GM12878 (cell line): Measurements from ENCODE around the gene COL4A1. TPM values are rescaled to one million over a fixed set of nuclear protein-coding genes. Genes with fewer than 3 reads are reported as not detected.

Source experiments
- ATAC-seq: fragments of 200-7000 bp; cut with Tn5 transposase; 3 replicates; pipeline ENCODE4 v1.9.1; 2020; ENCODE audit warnings: mild to moderate bottlenecking, moderate library complexity
- BruUV-seq: library from RNA; stranded (reverse); fragments of 400-500 nt; replicated peaks from 2 replicates; lab custom pipeline; 2021; lab: Mats Ljungman, UMichigan
- CTCF ChIA-PET: fragments of 300-600 bp; sonication (Branson Sonifier 250); formaldehyde crosslinking; extraction: SDS; loops from one replicate; lab custom pipeline; 2021; ENCODE audit warnings: inconsistent platforms; lab: Yijun Ruan, JAX
- POLR2A ChIA-PET: fragments of 350-600 bp; formaldehyde crosslinking; extraction: SDS; loops from one replicate; lab custom pipeline; 2021; ENCODE audit warnings: inconsistent platforms; lab: Charles Lee
- RAD21 ChIA-PET: fragments of 300-600 bp; sonication (Branson Sonifier 250); formaldehyde crosslinking; loops from one replicate; lab custom pipeline; 2023; ENCODE audit warnings: antibody characterized with exemption; ENCODE audit not compliant: unreplicated experiment; lab: Charles Lee
- SMC1A ChIA-PET: fragments of 300-600 bp; sonication (Branson Sonifier 250); formaldehyde crosslinking; loops from one replicate; lab custom pipeline; 2023; ENCODE audit not compliant: unreplicated experiment, uncharacterized antibody; lab: Charles Lee
- DNase-seq: peaks from one replicate; pipeline ENCODE4 v3.0.0-alpha.2; 2011; ENCODE audit warnings: low read depth, low spot score
- FAIRE-seq: peaks from 3 replicates; lab custom pipeline; 2011; peaks lifted over from hg19 to GRCh38; lab: Jason Lieb, UNC
- H2AFZ ChIP-seq: 2 replicates; pipeline ENCODE4 v1.6.0; 2011; ENCODE audit warnings: low read depth, low read length, control low read depth; ENCODE audit not compliant: control insufficient read depth
- H3K27ac ChIP-seq: 2 replicates; pipeline ENCODE4 v1.5.1; 2011; ENCODE audit warnings: control low read depth; ENCODE audit not compliant: control insufficient read depth, insufficient read depth
- H3K27me3 ChIP-seq, 2 experiments: replicated peaks in 1 of 2; 2 replicates each; pipeline versions ENCODE4 v1.6.0 to v1.6.1; 2011; ENCODE audit warnings: low read length in 1 of 2; ENCODE audit not compliant: control insufficient read depth in 2 of 2, insufficient read depth in 2 of 2
- H3K36me3 ChIP-seq, 2 experiments: 2 replicates each; pipeline ENCODE4 v1.5.1; 2011; ENCODE audit warnings: low read length in 1 of 2; ENCODE audit not compliant: control insufficient read depth in 2 of 2, insufficient read depth in 2 of 2
- H3K4me1 ChIP-seq: 2 replicates; pipeline ENCODE4 v1.6.1; 2011; ENCODE audit warnings: mild to moderate bottlenecking, low read length, moderate library complexity, mixed read lengths; ENCODE audit not compliant: control insufficient read depth, insufficient read depth
- H3K4me2 ChIP-seq: 2 replicates; pipeline ENCODE4 v1.6.0; 2011; ENCODE audit warnings: control low read depth; ENCODE audit not compliant: control insufficient read depth, insufficient read depth
- H3K4me3 ChIP-seq: fragments of 200-600 bp; sonication (generic); 2 replicates; pipeline ENCODE4 v1.5.1; 2016
- H3K79me2 ChIP-seq: 2 replicates; pipeline ENCODE4 v1.6.0; 2011; ENCODE audit warnings: low read length; ENCODE audit not compliant: control insufficient read depth, insufficient read depth
- H3K9ac ChIP-seq: 2 replicates; pipeline ENCODE4 v1.8.0; 2011; ENCODE audit warnings: low read length, control low read depth, mixed read lengths; ENCODE audit not compliant: control insufficient read depth, insufficient read depth
- H3K9me3 ChIP-seq: replicated peaks from 3 replicates; pipeline ENCODE4 v1.5.1; 2011; ENCODE audit warnings: mild to moderate bottlenecking, low read length; ENCODE audit not compliant: control insufficient read depth, insufficient read depth
- H4K20me1 ChIP-seq: 2 replicates; pipeline ENCODE4 v1.6.0; 2011; ENCODE audit not compliant: control insufficient read depth, insufficient read depth
- CREB1 ChIP-seq: IDR thresholded peaks from 2 replicates; pipeline ENCODE4 v1.6.1; 2012; ENCODE audit warnings: low read depth, mild to moderate bottlenecking, inconsistent platforms
- FOXM1 ChIP-seq: IDR thresholded peaks from 2 replicates; pipeline ENCODE4 v1.6.1; 2012; ENCODE audit warnings: low read depth, mild to moderate bottlenecking, inconsistent platforms, low read length, moderate library complexity
- LARP7 ChIP-seq: fragments of 450-650 bp; IDR thresholded peaks from 2 replicates; pipeline ENCODE4 v1.6.1; 2017; ENCODE audit warnings: mild to moderate bottlenecking
- MAX ChIP-seq: IDR thresholded peaks from 2 replicates; pipeline ENCODE4 v1.6.1; 2012; ENCODE audit warnings: low read depth, low read length, improper control_type of control experiment
- MEF2B ChIP-seq: fragments of 450-650 bp; IDR thresholded peaks from 2 replicates; pipeline ENCODE4 v1.6.1; 2018; ENCODE audit warnings: mild to moderate bottlenecking, moderate library complexity; ENCODE audit not compliant: partially characterized antibody, poor library complexity, severe bottlenecking
- NBN ChIP-seq: fragments of 450-650 bp; IDR thresholded peaks from 2 replicates; pipeline ENCODE4 v1.6.1; 2016
- NFYB ChIP-seq: IDR thresholded peaks from 2 replicates; pipeline ENCODE4 v1.6.1; 2011; ENCODE audit warnings: low read depth, mild to moderate bottlenecking, low read length, improper control_type of control experiment, moderate library complexity; ENCODE audit not compliant: insufficient read depth
- NR2C2 ChIP-seq: IDR thresholded peaks from 2 replicates; pipeline ENCODE4 v1.6.1; 2011; ENCODE audit warnings: borderline replicate concordance, low read depth; ENCODE audit not compliant: control insufficient read depth, insufficient read length
- NR2F1 ChIP-seq: fragments of 450-650 bp; conservative IDR thresholded peaks from 2 replicates; pipeline ENCODE4 v1.6.1; 2017; ENCODE audit warnings: mild to moderate bottlenecking
- PAX8 ChIP-seq: fragments of 450-650 bp; IDR thresholded peaks from 2 replicates; pipeline ENCODE4 v1.6.1; 2017; ENCODE audit warnings: mild to moderate bottlenecking, moderate library complexity
- RUNX3 ChIP-seq: IDR thresholded peaks from 2 replicates; pipeline ENCODE4 v1.6.1; 2012; ENCODE audit warnings: low read length, inconsistent platforms
- SIN3A ChIP-seq: IDR thresholded peaks from 2 replicates; pipeline ENCODE4 v1.6.1; 2012; ENCODE audit warnings: low read depth, low read length, improper control_type of control experiment
- SMAD5 ChIP-seq: IDR thresholded peaks from 2 replicates; pipeline ENCODE4 v1.6.1; 2016; ENCODE audit warnings: antibody characterized with exemption, low read depth
- SMC3 ChIP-seq: IDR thresholded peaks from 2 replicates; pipeline ENCODE4 v1.6.1; 2011; ENCODE audit warnings: low read length, improper control_type of control experiment, borderline replicate concordance
- SREBF1 ChIP-seq: IDR thresholded peaks from 2 replicates; pipeline ENCODE4 v1.6.1; 2012; ENCODE audit warnings: mild to moderate bottlenecking, low read length
- TAF1 ChIP-seq: IDR thresholded peaks from 2 replicates; pipeline ENCODE4 v1.6.1; 2011; ENCODE audit warnings: mild to moderate bottlenecking, low read depth, low read length, borderline replicate concordance
- ZNF274 ChIP-seq: IDR thresholded peaks from one replicate; pipeline ENCODE4 v1.8.0; 2011; ENCODE audit not compliant: insufficient read length, insufficient read depth
- WGBS: methylation state at CpG from one replicate; pipeline ENCODE4 v1.1.6; 2016; ENCODE audit warnings: low lambda C conversion rate; ENCODE audit not compliant: insufficient replicate concordance, insufficient coverage; ENCODE audit errors: missing lambda C conversion rate; 5-methylcytosine and 5-hydroxymethylcytosine counted together
- in situ Hi-C: fragments of 300-500 bp; cut with MboI; formaldehyde crosslinking; loops from 9 replicates; pipeline ENCODE4 v1.14.3; 2018; ENCODE audit warnings: mixed read lengths
- intact Hi-C: fragments of 100-400 bp; cut with micrococcal nuclease; formaldehyde crosslinking; loops from one replicate; pipeline ENCODE4 v1.14.2; 2022; ENCODE audit not compliant: unreplicated experiment
- polyA plus RNA-seq, 11 experiments: library from polyadenylated mRNA; depleted of rRNA in 4 of 11; unstranded in 6 of 11; stranded (reverse) in 5 of 11; fragments of >200 nt; fragmentation: Nextera tagmentation in 4 of 11; fragmentation: Illumina TruSeq in 1 of 11; extraction: Ambion mirVana in 4 of 11; extraction: Trizol in 1 of 11; gene quantifications; 1 replicate in 1 of 11; 2 replicates in 10 of 11; pipeline versions ENCODE4 v1.2.1 to v1.2.3, GENCODE V29; 2011 to 2016; ENCODE audit warnings: inconsistent platforms in 2 of 11, missing spikeins in 2 of 11, low read depth in 1 of 11
- total RNA-seq, 4 experiments: library from RNA; depleted of rRNA in 3 of 4; stranded (reverse); fragments of >200 nt in 3 of 4; fragmentation: Illumina TruSeq in 1 of 4; extraction: Trizol in 1 of 4; gene quantifications; 2 replicates each; pipeline versions ENCODE4 v1.2.1 to v1.2.3, GENCODE V29; 2013 to 2021

COL4A1 gene
- total and polyA plus RNA-seq, 10 of the 15 experiments (the other 5 are each of a cell fraction or from before 2014, with no cell fraction given) = 0.07 to 0.31 (median 0.13) TPM; not detected in 6

- Histone ChIP-seq H3K9me3 (no peaks in the 10 kb centered on the region; the same call in 2 of the 3 replicates), H2AFZ (no peak overlapping the region), H3K4me1 (no peaks in the 10 kb centered on the region), H3K4me3 (no peak overlapping the region)
- ATAC-seq (no peak), DNase-seq (no peak)
- TF ChIP-seq NR2F1 (no peak), SMAD5 (no peak), MAX (no peak), NBN (no peak), PAX8 (no peak), SIN3A (no peak), MEF2B (no peak), ZNF274 (no peak), SREBF1 (no peak), CREB1 (no peak), FOXM1 (no peak), TAF1 (no peak), NR2C2 (no peak), NFYB (no peak), SMC3 (no peak), RUNX3 (no peak), LARP7 (no peak)
- TF ChIP-seq, all 136 proteins: peak for 0
- CTCF ChIA-PET = no interaction called here
- Histone ChIP-seq H3K27ac (no peak overlapping the region), H3K79me2 (no peaks in the 10 kb centered on the region), H3K36me3 (no peaks in the 10 kb centered on the region), H4K20me1 (no peaks in the 10 kb centered on the region), H3K27me3 (peaks cover 12 to 15% of the 10 kb centered on the region in 2 experiments; a peak in 3 of 4 replicates), H3K4me2 (no peak overlapping the region), H3K9ac (no peak overlapping the region)
- WGBS = 11% methylated on average over 4 of the region's 4 CpGs
- no TSS peak for BruUV-seq
- SMC1A ChIA-PET = no interaction called here
- FAIRE-seq = no peak
- RAD21 ChIA-PET = interaction anchor here (0.9 kb wide), 1 partner anchor 99 kb away, joined by 3 read pairs; no protein-coding TSS in a partner anchor
- intact Hi-C loops = no loop called here
- POLR2A ChIA-PET = no interaction called here
- in situ Hi-C loops = no loop called here
Observed at GRCh38 chr13:110312339-110313031, 5.5 kb upstream of the COL4A1 start.
